NCI-H1417 (cell line): ENCODE results near the gene SPAG7.

ENCODE experiments used
- DNase-seq, 3 experiments: peaks; one replicate each; lab custom pipeline; 2025; lab: John Stamatoyannopoulos, UW

Gene SPAG7

DNA sequence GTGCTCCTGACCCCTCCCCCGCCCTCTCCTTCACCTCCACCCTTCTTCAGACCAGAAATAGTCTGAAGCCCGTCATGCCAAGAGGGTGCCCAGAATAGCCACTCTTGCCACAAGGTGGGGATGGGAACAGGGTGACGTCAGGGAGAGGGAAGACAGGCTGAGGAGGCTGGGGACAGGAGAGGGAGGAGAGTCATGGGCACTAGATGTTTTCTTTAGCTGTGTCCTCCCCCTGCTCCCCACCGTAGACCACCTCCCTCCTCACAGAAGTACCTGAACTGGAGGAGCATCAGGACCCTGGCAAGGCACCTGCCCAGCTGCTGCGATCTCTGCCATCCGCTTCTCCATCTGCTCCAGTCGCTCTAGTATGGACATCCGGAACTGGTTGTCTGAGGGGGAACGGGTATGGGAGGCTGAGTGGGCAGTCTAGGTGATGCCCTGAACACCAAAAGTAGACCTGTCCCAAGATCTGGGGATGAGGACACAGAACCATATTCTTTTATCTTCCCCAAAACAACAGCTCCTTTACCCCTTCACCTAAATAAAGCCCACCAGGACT, 6.6 kb upstream of the SPAG7 start:
- no peak for DNase-seq

- no peak for DNase-seq
Measured at GRCh38 chr17:4973256-4974114, 5.9 kb upstream of the SPAG7 start.

DNA sequence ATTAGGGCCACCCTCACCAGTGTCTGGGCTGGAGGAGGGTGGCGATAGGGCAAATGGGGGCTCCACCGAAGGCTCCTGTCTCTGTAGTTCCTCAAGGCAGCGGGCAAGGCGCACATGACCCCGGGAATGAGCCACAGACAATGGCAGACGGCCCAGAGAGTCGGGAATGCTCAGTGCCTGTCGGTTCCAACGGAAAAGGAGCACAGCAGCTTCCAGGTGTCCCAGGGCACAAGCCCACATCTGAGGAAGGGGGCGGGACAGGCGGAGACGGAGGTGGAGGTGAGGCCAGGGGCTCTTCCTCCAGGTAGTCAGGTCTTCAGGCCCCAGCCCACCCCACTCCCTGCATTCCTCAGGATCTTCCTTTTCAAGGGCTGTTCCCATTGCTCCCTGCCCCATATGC, 5.1 kb upstream of the SPAG7 start:
- DNase-seq: no peak

DNA sequence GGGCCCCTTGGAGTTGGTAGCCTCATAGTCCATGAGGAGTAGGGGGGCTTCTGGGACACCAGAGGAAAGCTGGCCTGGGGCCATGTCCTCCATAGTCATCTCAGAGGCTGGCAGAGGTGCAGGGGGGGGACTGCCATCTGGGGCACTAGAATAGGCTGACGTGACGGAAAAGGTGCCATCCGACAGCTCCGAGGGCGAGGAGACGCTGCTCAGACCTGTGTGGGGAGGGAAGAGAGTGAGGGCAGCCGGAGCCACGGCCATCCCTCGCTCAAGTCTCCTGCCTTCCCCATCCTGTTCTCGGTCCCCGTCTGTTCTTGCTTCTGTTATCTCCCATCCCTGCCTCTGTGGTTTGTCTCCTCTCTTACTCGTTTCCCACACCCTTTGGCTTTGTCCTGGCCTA, 4.7 kb upstream of the SPAG7 start:
- DNase-seq: no peak

DNA sequence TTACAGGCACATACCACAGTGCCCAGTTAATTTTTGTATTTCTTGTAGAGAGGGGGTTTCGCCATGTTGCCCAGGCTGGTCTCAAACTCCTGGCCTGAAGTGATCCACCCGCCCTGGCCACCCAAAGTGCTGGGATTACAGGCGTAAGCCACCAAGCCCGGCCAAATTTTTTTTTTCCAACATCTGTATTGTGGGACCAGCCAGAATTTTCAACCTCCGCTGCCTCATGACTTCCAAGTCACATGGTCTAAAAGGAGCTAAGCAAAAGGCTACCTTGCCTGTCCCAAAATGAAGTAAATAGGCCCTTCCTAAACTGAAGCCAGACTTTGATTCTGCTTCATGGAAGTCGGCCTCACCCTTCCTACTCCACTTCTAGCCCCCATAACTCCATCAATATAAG, 4.2 kb upstream of the SPAG7 start:
- DNase-seq: no peak

GRCh38 chr17:4970273-4970672, 2.7 kb upstream of the SPAG7 start:
- no peak for DNase-seq

DNA sequence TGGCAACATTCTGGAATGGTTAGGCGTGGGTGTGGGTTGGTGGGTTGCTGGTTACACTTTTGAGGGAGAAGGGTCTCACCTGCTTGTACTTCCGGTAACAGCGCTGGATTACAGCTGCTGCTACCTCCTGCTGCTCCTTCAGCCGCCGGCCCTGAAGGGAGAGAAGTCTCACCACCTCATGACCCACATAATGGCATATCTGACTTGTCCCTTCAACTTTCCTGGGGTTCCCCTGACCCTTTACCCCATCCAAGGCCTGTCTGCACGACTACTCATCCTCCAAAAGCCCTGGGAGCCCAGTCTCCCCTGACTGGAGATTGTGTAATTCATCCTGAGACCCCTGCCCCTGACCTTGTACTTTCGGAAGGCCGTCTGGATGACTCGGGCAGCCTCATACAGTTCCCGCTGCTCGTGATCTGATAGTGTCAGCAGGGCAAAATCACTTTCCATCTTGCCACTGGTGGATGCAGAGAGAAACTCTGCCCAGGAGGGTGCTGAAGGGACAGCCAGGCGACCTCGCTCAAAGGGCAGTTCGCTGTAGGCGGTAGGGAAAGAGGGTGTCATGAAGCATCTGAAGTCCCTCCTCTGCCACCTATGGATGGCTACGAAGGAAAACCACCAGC, 2.0 kb upstream of the SPAG7 start:
- peak in 2 of 3 experiments; percentile 6 to 31 for DNase-seq

DNA sequence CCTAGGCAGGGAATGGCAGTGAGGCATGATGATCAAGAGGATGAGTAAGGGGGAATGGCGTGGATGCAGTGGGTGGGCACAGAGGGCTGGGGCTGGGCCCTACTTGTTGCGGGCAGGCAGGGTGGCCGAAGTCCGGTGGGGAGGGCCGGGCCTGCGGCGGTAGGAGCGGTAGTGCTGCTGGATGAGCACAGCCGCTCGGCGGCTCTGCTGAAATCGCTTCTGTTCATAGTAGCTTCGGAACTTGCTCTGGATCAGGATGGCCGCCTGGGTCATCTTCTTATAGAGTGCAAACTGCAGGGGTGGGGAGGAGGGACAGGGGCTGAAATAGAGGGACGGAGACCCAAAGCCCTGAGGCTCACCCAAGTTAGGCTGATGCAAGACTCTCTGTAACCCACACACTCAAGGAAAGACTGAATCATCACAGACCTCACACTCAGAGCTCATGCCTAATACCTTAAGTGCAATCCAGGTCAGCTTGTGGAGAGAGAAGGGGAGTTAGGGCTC, 1.5 kb upstream of the SPAG7 start:
- DNase-seq: peak in 2 of 3 experiments; percentile 32 to 42

GRCh38 chr17:4968486-4969046, 949 bp upstream of the SPAG7 start:
- DNase-seq: peak; percentile 20 to 56 (median 51)

GRCh38 chr17:4966844-4967538, 626 bp downstream of the SPAG7 start:
- peak; percentile 89 to 98 (median 95) for DNase-seq

DNA sequence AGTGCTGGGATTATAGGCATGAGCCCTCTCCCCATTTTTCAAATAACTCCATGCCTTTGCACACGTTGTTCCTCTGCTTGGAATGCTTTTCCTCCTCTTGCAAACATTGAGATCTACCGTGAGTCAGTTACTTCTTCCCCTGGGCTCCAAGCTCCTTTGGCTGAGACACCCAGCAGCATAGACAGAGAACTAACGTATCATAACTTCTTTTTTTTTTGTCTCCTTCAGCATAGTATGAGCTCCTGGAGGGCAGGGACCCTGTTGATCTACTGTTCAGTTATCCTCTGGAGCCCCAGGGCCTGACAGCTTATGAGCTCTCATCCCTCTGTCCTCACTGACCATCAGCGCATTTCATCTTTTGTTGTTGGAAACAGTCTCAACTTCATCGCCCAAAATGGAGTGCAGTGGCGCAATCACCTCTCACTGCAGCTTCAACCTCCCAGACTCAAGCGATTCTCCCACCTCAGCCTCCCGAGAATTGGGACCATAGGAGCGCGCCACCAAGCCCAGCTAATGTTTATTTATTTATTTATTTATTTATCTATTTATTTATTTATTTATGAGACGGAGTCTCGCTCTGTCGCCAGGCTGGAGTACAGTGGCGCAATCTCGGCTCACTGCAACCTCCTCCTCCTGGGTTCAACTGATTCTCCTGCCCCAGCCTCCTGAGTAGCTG, 2.2 kb downstream of the SPAG7 start:
- no peak for DNase-seq

GRCh38 chr17:4960279-4960922, 7.2 kb downstream of the SPAG7 start:
- no peak for DNase-seq

GRCh38 chr17:4959261-4959965, 8.2 kb downstream of the SPAG7 start:
- no peak for DNase-seq

DNA sequence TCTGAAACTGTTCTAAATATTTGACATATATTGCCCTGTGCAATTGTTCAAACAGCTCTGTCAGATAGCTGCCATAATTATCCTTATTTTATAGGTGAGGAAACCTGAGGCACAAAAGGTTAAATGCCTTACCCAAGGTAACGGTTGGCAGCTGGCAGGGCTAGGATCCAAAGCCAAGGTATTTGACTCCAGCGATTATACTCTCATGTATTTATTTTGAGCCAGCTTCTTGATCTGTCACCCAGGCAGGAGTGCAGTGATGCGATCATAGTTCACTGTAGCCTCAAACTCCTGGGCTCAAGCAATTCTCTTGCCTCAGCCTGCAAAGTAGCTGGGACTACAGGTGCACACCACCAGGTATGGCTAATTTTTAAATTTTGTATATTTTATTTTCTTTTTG, 9.5 kb downstream of the SPAG7 start:
- DNase-seq: no peak

GRCh38 chr17:4956493-4957061, 11.0 kb downstream of the SPAG7 start:
- no peak for DNase-seq

GRCh38 chr17:4955091-4955490, 12.5 kb downstream of the SPAG7 start:
- no peak for DNase-seq

DNA sequence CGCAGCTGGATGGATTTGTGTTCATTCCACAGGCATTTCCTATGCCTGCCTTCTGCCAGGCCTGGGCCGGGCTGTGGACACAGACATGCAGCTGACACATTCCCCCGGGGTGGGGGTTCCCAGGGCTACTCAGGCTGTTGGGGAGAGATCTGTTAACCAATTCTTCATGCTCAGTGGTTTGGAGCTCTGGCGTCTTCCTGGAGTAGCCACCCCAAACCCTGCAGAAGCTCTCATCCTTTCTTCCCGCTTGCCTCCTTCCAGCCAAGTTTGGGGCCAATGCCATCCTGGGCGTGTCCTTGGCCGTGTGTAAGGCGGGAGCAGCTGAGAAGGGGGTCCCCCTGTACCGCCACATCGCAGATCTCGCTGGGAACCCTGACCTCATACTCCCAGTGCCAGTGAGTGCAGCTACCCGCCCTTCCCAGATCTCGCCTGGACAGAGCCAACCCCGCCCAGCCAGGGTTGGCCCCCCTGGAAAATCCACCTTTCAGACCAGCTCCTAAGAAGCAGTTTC, 14.1 kb downstream of the SPAG7 start:
- DNase-seq: no peak

DNA sequence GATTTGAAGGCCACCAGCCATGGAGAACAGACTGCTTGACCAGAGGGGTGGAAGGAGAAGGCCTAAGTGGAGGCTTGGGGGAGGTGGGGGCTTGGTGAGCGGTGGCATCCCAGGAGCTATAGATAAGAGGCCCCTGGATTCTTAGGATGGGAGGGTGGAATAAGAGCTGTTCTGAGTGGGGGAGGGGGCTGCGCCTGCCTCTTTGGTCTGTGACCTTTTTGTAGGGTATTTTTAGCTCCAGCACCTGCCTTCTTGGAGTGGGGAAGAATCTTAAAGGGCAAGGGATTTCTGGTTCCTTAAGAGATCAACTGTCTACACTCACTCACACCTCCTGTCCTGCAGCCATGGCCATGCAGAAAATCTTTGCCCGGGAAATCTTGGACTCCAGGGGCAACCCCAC, 16.1 kb downstream of the SPAG7 start:
- no peak for DNase-seq

- peak; percentile 24 to 68 (median 42) for DNase-seq
Measured at GRCh38 chr17:4950746-4951204, 16.8 kb downstream of the SPAG7 start, which contains the start of gene ENO3. Gene ENO3 (plus strand): TSS chr17:4951119. CDS start chr17:4951830, 711 bp downstream.
